Neural cell (in vitro differentiated cells): Measurements from ENCODE around the gene GOSR1. TPM values are rescaled to one million over a fixed set of nuclear protein-coding genes. Genes with fewer than 3 reads are reported as not detected.

Source experiments
- H2AFZ ChIP-seq: fragments of 200-600, 300-800 bp; sonication (generic), shearing (Covaris generic); 2 replicates; pipeline ENCODE4 v1.6.0; 2014; ENCODE audit warnings: low read depth, mild to moderate bottlenecking, antibody characterized with exemption, low read length, moderate library complexity
- H3F3A ChIP-seq: fragments of 200-600 bp; shearing (Covaris generic); 2 replicates; pipeline ENCODE4 v1.6.1; 2016; ENCODE audit warnings: mild to moderate bottlenecking, moderate library complexity, mixed read lengths, antibody characterized with exemption, low read length; ENCODE audit not compliant: insufficient read depth, poor library complexity, severe bottlenecking
- H3K27ac ChIP-seq: fragments of 200-600, 300-800 bp; sonication (generic), shearing (Covaris generic); 2 replicates; pipeline ENCODE4 v1.5.1; 2014; ENCODE audit warnings: mild to moderate bottlenecking, low read length, moderate library complexity
- H3K27me3 ChIP-seq: fragments of 300-800, 200-600 bp; sonication (generic), shearing (Covaris generic); 2 replicates; pipeline ENCODE4 v1.6.0; 2014; ENCODE audit warnings: mild to moderate bottlenecking, low read depth, low read length, moderate library complexity; ENCODE audit not compliant: insufficient read depth
- H3K36me3 ChIP-seq: fragments of 300-800, 200-600 bp; sonication (generic), shearing (Covaris generic); 2 replicates; pipeline ENCODE4 v1.5.1; 2014; ENCODE audit warnings: mild to moderate bottlenecking, antibody characterized with exemption, low read length, moderate library complexity; ENCODE audit not compliant: insufficient read depth
- H3K4me2 ChIP-seq: fragments of 300-800, 200-600 bp; sonication (generic), shearing (Covaris generic); 2 replicates; pipeline ENCODE4 v1.6.0; 2014; ENCODE audit warnings: mild to moderate bottlenecking, low read length
- H3K4me3 ChIP-seq: fragments of 300-800, 200-600 bp; sonication (generic), shearing (Covaris generic); 2 replicates; pipeline ENCODE4 v1.5.1; 2014; ENCODE audit warnings: mild to moderate bottlenecking, low read length, moderate library complexity
- H3K79me2 ChIP-seq: fragments of 200-600 bp; shearing (Covaris generic); replicated peaks from 2 replicates; pipeline ENCODE4 v1.6.0; 2014; ENCODE audit warnings: mild to moderate bottlenecking, low read length, moderate library complexity; ENCODE audit not compliant: insufficient read depth
- H3K9ac ChIP-seq: fragments of 300-800, 200-600 bp; sonication (generic), shearing (Covaris generic); 2 replicates; pipeline ENCODE4 v1.6.1; 2016; ENCODE audit warnings: mild to moderate bottlenecking, low read length, mixed read lengths
- H3K9me2 ChIP-seq: fragments of 200-600 bp; shearing (Covaris generic); 2 replicates; pipeline ENCODE4 v1.6.1; 2016; ENCODE audit warnings: mild to moderate bottlenecking, low read length, mixed read lengths; ENCODE audit not compliant: insufficient read depth
- H3K9me3 ChIP-seq: fragments of 200-600, 300-800 bp; sonication (generic), shearing (Covaris generic); 2 replicates; pipeline ENCODE4 v1.6.1; 2016; ENCODE audit warnings: mild to moderate bottlenecking, mixed run types, low read length, moderate library complexity, mixed read lengths
- H4K20me1 ChIP-seq: fragments of 200-600 bp; shearing (Covaris generic); 2 replicates; pipeline ENCODE4 v1.6.1; 2016; ENCODE audit warnings: mild to moderate bottlenecking, mixed run types; ENCODE audit not compliant: insufficient read depth
- CTCF ChIP-seq: fragments of 450-650 bp; IDR thresholded peaks from 2 replicates; pipeline ENCODE4 v1.5.1; 2014; ENCODE audit warnings: antibody characterized with exemption, mild to moderate bottlenecking, moderate library complexity; ENCODE audit not compliant: poor library complexity, severe bottlenecking
- EP300 ChIP-seq: fragments of 450-650 bp; conservative IDR thresholded peaks from 2 replicates; pipeline ENCODE4 v1.6.1; 2014; ENCODE audit warnings: antibody characterized with exemption, mild to moderate bottlenecking, moderate library complexity; ENCODE audit not compliant: poor library complexity, severe bottlenecking
- EZH2 ChIP-seq: fragments of 200-600, 300-800 bp; shearing (Covaris generic), sonication (generic); IDR thresholded peaks from 2 replicates; pipeline ENCODE4 v1.6.1; 2014; ENCODE audit warnings: antibody characterized with exemption, low read length, borderline replicate concordance, mild to moderate bottlenecking; ENCODE audit not compliant: insufficient read depth, poor library complexity, severe bottlenecking
- MXI1 ChIP-seq: fragments of 450-650 bp; conservative IDR thresholded peaks from 2 replicates; pipeline ENCODE4 v1.6.1; 2014; ENCODE audit warnings: antibody characterized with exemption, mild to moderate bottlenecking; ENCODE audit not compliant: poor library complexity, severe bottlenecking
- POLR2AphosphoS5 ChIP-seq: IDR thresholded peaks from 2 replicates; pipeline ENCODE4 v1.6.1; 2012
- RAD21 ChIP-seq: fragments of 450-650 bp; conservative IDR thresholded peaks from 2 replicates; pipeline ENCODE4 v1.6.1; 2014; ENCODE audit warnings: antibody characterized with exemption, mild to moderate bottlenecking, moderate library complexity
- REST ChIP-seq: IDR thresholded peaks from 2 replicates; pipeline ENCODE4 v1.6.1; 2012; ENCODE audit warnings: borderline replicate concordance
- SMC3 ChIP-seq: fragments of 450-650 bp; conservative IDR thresholded peaks from 2 replicates; pipeline ENCODE4 v1.6.1; 2014; ENCODE audit warnings: antibody characterized with exemption, mild to moderate bottlenecking, moderate library complexity; ENCODE audit not compliant: poor library complexity
- TAF1 ChIP-seq: IDR thresholded peaks from 2 replicates; pipeline ENCODE4 v1.6.1; 2012; ENCODE audit warnings: low read depth
- polyA minus RNA-seq: library from RNA; depleted of rRNA, polyadenylated mRNA; stranded (reverse); fragments of >200 nt; gene quantifications from 2 replicates; pipeline ENCODE4 v1.2.3, GENCODE V29; 2014
- polyA plus RNA-seq: library from polyadenylated mRNA; depleted of rRNA; stranded (reverse); fragments of >200 nt; gene quantifications from 2 replicates; pipeline ENCODE4 v1.2.3, GENCODE V29; 2014

The GOSR1 gene
- 12.4 and 20.1 TPM in 2 replicates for polyA plus RNA-seq
- 31.9 and 37.3 TPM in 2 replicates for polyA minus RNA-seq

GRCh38 chr17:30477083-30477773 is at the start of gene GOSR1:
Gene GOSR1, plus strand, starts transcription at chr17:30477408. Its CDS starts 26 bp downstream, at chr17:30477434.
- Histone ChIP-seq H3K79me2 (peaks cover 21% of the 10 kb centered on the region), H3K9me3 (no peaks in the 10 kb centered on the region)
- no peak for TF ChIP-seq EZH2
- TF ChIP-seq TAF1, result peak; percentile 85
- peak; percentile 84 for TF ChIP-seq MXI1
- peak; percentile 35 for TF ChIP-seq EP300
- peak; percentile 84 for TF ChIP-seq REST
- TF ChIP-seq SMC3, result peak; percentile 90
- TF ChIP-seq CTCF, result peak; percentile 93
- TF ChIP-seq POLR2AphosphoS5, result peak; percentile 97
- peak; percentile 90 for TF ChIP-seq RAD21

GRCh38 chr17:30427611-30428010 is 49.6 kb upstream of the GOSR1 start:
- H3K4me2 ChIP-seq, result no peak overlapping the region
- no peak overlapping the region for H3K27ac ChIP-seq
- H3K4me3 ChIP-seq, result no peak overlapping the region
- H3K36me3 ChIP-seq, result peaks cover 5% of the 10 kb centered on the region
- no peaks in the 10 kb centered on the region for H4K20me1 ChIP-seq
- H3K9me3 ChIP-seq, result no peaks in the 10 kb centered on the region
- no peaks in the 10 kb centered on the region for H3K79me2 ChIP-seq
- H3K27me3 ChIP-seq, result no peaks in the 10 kb centered on the region
- TF ChIP-seq EP300 (no peak), RAD21 (no peak), POLR2AphosphoS5 (no peak), MXI1 (no peak), SMC3 (no peak), REST (no peak), EZH2 (no peak), TAF1 (no peak)
- H3K9ac ChIP-seq, result no peak overlapping the region
- H3F3A ChIP-seq, result no peaks in the 10 kb centered on the region
- H3K9me2 ChIP-seq, result no peaks in the 10 kb centered on the region
- no peak overlapping the region for H2AFZ ChIP-seq

More at GRCh38 chr17:30477083-30477773, at the start of gene GOSR1:
- peak within 1 kb of the TSS; percentile 90 for H3K27ac ChIP-seq
- H3K4me3 ChIP-seq, result peak within 1 kb of the TSS; percentile 81
- no peaks in the 10 kb centered on the region for H4K20me1 ChIP-seq
- no peaks in the 10 kb centered on the region for H3K9me2 ChIP-seq
- peak within 1 kb of the TSS; percentile 96 for H3K9ac ChIP-seq
- H3K27me3 ChIP-seq, result no peaks in the 10 kb centered on the region
- H3K36me3 ChIP-seq, result no peaks in the 10 kb centered on the region
- no peaks in the 10 kb centered on the region for H3F3A ChIP-seq
- peak within 1 kb of the TSS; percentile 89 for H2AFZ ChIP-seq
- H3K4me2 ChIP-seq, result peak within 1 kb of the TSS; percentile 68
